HG03571 (cell line): ENCODE measurements around the gene NSD1.
A peak's percentile ranks its signal among the peaks of the same experiment; 100 is the strongest.

Experiments
- ATAC-seq: cut with Tn5 transposase; IDR thresholded peaks from one replicate; pipeline ENCODE4 v1.9.1; 2021; ENCODE audit not compliant: unreplicated experiment

Gene NSD1, protein sequence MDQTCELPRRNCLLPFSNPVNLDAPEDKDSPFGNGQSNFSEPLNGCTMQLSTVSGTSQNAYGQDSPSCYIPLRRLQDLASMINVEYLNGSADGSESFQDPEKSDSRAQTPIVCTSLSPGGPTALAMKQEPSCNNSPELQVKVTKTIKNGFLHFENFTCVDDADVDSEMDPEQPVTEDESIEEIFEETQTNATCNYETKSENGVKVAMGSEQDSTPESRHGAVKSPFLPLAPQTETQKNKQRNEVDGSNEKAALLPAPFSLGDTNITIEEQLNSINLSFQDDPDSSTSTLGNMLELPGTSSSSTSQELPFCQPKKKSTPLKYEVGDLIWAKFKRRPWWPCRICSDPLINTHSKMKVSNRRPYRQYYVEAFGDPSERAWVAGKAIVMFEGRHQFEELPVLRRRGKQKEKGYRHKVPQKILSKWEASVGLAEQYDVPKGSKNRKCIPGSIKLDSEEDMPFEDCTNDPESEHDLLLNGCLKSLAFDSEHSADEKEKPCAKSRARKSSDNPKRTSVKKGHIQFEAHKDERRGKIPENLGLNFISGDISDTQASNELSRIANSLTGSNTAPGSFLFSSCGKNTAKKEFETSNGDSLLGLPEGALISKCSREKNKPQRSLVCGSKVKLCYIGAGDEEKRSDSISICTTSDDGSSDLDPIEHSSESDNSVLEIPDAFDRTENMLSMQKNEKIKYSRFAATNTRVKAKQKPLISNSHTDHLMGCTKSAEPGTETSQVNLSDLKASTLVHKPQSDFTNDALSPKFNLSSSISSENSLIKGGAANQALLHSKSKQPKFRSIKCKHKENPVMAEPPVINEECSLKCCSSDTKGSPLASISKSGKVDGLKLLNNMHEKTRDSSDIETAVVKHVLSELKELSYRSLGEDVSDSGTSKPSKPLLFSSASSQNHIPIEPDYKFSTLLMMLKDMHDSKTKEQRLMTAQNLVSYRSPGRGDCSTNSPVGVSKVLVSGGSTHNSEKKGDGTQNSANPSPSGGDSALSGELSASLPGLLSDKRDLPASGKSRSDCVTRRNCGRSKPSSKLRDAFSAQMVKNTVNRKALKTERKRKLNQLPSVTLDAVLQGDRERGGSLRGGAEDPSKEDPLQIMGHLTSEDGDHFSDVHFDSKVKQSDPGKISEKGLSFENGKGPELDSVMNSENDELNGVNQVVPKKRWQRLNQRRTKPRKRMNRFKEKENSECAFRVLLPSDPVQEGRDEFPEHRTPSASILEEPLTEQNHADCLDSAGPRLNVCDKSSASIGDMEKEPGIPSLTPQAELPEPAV (N-terminal part only)

DNA sequence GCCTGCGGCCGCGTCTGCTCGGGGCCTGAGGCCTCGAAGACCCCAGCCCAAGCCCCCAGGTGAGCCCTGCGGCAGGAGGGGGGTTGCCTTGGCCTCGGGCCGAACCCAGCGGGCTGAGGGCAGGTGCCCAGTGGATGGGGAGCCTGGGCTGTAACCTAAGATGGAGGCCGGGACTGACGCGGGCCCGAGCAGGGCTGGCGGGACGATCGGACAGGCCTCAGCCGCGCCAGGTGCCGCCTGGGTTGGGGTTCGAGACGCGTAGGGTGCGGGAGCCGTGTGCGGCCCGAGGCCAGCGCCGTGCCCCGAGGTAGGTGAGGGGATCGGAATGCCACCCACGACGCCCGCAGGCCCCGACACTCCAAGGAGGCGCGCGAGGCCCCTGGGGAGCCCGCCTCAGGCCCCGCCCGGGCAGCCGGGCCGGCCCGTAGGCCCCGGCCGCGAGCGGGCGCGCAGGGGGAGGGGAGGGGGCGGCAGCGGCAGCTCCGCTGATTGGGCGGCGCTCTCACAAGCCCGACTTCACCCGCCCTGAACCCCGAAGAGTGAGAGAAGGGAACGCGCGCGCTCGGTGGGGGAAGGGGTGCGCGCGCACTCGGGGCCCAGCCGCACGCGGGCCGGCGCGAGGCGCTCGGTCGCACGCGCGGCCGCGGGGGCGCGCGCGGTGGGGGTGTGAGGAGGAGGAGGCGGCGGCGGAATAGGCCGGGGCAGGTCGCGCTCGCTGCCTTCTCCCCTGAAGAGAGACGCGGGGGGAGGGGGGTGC lies at the start of gene NSD1:
Gene NSD1 (plus strand): TSS at position 678 of the 757 bp plus-strand sequence. CDS start 1,331 bp downstream, outside the sequence.
- ATAC-seq: peak; percentile 48

DNA sequence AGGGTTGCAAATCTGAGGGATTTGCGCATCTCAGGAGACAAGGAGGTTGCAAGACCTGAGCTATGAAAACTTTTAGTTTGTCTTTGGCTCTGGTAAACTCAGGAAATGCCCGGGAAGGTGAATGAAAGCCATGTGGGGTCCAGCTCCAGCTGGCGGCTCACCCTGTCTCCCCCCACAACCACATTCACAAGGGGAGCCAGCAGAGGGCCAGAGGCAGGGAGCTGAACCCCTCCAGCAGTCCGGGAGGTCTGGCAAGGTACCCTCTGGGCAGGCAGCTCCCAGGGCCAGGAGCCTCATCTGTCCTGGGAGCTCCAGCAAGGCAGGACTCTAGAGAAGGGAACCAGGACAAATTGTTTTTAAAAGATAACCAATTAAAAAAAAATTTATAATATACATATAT lies 49.4 kb upstream of the NSD1 start:
- no peak for ATAC-seq

DNA sequence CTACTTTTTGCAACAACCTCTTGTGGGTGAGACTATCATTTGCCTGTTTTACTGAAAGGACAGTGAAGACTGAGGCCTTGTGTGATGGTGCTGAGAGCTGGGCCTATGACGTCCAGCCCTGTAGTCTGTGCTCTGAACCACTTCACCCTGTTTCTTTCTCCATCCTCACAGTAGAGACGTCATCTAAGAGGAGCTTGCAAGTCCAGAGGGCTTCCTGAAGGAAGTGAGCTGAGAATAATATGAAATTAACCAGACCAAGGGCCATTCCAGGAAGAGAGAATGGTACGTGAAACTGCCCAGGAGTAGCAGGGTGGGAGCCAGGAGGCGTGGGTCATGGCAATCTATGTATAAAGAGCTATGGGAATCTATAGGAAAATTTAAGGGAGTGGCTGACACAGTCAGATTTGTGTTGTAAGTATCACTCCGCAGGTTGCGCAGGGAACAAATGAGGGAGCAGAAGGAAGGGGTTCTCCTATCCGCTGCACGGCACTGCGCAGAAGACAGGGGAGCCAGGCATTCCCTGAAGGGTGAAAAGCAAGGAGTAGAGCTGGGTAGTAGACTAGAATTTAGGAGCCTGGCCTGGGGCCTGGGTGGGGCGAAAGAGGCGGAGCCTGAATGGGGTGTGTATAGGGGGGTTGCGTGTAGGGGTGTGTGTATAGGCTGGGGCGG lies 47.5 kb upstream of the NSD1 start:
- ATAC-seq: no peak

DNA sequence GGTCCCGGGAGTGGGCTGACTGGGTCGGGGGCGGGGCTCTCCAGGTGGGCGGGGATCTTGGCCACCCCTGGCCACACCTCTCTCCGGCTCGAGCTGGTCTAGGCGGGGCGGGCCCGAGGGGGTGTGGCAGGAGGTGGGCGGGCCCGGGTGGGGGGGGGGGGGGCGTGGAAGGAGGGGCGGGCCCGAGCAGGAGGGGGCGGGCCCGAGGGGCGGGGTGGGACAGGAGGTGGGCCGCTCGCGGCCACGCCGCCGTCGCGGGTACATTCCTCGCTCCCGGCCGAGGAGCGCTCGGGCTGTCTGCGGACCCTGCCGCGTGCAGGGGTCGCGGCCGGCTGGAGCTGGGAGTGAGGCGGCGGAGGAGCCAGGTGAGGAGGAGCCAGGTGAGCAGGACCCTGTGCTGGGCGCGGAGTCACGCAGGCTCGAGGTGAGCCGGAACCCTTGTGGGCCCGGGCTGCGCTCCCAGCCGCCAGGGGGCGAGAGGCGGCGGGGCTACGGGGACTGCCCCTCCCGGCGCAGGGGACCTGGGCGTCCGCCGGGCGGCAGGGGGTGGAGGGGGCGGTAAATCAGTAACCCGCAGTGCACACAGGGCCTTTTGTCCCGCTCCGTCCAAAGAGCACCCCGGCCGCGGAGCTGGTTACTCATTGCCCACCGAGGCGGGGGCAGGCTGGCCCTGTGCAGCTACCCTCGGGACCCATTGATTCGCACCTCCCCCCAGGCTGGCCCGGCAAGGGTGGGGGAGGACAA lies 46.7 kb upstream of the NSD1 start, which contains the start of gene FGFR4:
Gene FGFR4 (plus strand): TSS at position 262 of the 744 bp plus-strand sequence. CDS start 2,688 bp downstream, outside the sequence.
- ATAC-seq: peak; percentile 65

DNA sequence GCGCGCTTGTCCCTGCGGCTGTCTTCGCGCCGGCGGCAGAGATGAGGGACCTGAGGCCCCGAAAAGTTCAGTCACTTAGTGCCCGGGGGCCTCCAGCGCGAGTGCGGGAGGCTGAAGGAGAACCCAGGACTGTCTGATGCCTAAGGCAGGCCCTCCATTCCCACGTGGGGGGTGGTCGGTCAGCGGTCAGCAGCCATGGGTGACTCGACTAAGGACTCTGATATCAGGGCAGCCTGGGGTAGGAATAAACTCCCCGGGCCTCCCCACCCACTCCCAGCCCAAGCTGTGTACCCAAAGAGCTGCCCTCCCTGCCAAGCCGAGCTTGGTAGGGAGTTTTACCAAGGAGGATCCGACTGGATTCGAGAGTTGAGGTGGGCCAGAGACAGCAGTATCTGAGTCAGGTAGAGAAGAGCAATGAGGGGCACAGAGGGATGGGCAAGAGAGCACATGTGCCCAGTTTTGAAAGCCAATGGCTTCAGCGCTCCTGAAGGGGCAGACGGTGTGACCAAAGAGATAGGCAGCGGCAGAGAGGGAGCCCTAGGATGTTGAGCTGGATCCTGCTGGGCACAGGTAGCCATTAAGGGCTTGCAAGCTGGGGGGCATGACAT lies 46.1 kb upstream of the NSD1 start:
- ATAC-seq: no peak

DNA sequence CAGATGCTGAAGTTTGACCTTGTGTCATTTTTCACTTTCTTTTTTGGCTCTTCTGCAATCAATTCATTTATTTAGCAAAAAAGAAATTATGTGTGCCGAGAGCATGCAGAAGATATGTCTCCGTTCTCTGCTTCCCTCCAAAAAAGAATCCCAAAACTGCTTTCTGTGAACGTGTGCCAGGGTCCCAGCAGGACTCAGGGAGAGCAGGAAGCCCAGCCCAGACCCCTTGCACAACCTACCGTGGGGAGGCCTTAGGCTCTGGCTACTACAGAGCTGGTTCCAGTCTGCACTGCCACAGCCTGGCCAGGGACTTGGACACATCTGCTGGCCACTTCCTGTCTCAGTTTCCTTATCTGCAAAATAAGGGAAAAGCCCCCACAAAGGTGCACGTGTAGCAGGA lies 44.4 kb upstream of the NSD1 start:
- no peak for ATAC-seq

DNA sequence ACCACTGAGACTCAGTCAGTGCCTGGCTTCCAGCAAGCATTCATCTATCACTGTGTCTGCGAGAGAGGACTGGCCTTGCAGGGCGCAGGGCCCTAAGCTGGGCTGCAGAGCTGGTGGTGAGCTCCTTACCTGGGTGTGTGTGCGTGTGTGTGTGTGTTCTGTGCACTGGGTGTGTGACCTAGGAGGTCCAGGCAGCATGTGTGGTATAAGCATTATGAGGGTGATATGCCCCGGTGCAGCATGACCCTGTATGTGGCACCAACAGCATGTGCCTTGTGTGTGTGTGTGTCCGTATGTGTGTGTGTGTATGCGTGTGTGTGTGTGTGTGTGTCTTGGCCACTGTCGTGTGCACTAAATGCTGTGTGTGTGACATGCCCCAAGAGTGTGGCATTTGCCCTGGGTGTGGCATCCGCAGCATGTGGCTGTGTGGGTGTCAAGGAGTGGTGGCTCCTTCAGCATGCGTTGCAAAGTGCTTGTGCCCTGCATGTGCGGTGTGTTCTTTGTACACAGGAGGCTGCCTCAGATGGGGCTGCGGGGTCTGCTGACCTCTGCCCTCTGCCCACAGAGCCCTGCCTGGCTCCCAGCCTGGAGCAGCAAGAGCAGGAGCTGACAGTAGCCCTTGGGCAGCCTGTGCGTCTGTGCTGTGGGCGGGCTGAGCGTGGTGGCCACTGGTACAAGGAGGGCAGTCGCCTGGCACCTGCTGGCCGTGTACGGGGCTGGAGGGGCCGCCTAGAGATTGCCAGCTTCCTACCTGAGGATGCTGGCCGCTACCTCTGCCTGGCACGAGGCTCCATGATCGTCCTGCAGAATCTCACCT lies 43.5 kb upstream of the NSD1 start:
- ATAC-seq: no peak

DNA sequence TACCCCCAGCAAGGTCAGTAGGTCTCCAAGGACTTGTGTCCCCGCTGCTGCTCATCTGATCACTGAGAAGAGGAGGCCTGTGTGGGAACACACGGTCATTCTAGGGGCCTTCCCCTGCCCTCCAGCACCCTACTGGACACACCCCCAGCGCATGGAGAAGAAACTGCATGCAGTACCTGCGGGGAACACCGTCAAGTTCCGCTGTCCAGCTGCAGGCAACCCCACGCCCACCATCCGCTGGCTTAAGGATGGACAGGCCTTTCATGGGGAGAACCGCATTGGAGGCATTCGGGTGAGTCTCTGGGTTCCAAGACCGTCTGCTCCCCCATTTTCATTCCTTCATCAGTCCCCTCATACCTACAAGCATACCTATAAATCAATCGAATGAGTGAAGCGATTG lies 42.8 kb upstream of the NSD1 start:
- ATAC-seq: no peak

DNA sequence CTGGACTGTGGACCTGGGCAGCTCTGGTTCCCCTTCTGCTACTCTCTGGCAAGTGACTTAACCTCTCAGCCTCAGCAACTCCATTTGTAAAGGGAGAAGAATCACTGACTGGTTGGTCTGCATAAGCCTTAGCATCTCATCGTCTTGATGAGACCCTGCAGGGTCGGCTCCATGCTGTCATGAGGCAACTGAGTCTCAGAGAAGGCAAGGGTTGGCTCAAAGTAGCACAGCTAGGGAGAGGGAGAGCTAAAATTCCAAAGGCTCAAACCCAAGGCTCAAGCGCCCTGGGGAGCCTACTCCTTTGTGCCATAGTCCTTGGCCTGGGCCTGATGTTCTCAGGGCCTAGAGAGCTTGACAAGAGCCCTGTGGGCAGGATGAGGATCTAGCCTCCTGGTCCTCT lies 42.3 kb upstream of the NSD1 start:
- ATAC-seq: no peak

DNA sequence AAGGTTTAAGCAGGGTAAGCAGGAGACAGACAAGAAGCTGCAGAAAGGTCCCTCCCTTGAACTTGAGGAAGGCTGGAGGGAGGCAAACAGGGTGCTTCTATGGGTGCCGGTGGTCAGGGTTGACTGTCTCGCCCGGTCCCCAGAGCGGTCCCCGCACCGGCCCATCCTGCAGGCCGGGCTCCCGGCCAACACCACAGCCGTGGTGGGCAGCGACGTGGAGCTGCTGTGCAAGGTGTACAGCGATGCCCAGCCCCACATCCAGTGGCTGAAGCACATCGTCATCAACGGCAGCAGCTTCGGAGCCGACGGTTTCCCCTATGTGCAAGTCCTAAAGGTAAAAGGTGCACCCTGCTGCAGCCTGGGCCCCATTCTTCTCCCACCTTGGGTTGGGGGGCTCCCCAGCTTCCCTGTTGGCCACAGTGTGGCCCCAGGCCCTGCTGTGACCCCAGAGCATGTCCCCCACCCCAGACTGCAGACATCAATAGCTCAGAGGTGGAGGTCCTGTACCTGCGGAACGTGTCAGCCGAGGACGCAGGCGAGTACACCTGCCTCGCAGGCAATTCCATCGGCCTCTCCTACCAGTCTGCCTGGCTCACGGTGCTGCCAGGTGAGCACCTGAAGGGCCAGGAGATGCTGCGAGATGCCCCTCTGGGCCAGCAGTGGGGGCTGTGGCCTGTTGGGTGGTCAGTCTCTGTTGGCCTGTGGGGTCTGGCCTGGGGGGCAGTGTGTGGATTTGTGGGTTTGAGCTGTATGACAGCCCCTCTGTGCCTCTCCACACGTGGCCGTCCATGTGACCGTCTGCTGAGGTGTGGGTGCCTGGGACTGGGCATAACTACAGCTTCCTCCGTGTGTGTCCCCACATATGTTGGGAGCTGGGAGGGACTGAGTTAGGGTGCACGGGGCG lies 41.1 kb upstream of the NSD1 start:
- no peak for ATAC-seq

DNA sequence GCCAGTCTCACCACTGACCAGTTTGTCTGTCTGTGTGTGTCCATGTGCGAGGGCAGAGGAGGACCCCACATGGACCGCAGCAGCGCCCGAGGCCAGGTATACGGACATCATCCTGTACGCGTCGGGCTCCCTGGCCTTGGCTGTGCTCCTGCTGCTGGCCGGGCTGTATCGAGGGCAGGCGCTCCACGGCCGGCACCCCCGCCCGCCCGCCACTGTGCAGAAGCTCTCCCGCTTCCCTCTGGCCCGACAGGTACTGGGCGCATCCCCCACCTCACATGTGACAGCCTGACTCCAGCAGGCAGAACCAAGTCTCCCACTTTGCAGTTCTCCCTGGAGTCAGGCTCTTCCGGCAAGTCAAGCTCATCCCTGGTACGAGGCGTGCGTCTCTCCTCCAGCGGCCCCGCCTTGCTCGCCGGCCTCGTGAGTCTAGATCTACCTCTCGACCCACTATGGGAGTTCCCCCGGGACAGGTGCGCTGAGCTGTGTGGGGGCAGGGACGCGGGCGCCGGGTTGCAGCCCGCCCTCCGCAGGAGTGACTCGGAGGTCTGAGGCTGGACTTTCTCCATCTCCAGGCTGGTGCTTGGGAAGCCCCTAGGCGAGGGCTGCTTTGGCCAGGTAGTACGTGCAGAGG lies 40.4 kb upstream of the NSD1 start:
- ATAC-seq: no peak

DNA sequence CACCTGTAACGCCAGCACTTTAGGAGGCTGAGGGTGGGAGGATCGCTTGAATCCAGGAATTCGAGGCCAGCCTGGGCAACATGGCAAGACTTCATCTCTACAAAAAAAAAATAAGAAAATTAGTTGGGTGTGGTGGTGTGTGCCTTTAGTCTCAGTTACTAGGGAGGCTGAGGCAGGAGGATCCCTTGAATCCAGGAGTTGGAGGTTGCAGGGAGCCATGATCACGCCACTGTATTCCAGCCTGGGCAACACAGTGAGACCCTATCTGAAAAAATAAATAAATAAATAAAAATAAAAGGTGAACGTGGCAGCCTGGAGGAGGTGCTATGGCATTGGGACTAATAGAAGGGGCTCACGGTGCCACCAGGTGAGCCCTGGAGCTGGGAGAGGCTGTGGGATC lies 39.8 kb upstream of the NSD1 start:
- ATAC-seq: no peak

DNA sequence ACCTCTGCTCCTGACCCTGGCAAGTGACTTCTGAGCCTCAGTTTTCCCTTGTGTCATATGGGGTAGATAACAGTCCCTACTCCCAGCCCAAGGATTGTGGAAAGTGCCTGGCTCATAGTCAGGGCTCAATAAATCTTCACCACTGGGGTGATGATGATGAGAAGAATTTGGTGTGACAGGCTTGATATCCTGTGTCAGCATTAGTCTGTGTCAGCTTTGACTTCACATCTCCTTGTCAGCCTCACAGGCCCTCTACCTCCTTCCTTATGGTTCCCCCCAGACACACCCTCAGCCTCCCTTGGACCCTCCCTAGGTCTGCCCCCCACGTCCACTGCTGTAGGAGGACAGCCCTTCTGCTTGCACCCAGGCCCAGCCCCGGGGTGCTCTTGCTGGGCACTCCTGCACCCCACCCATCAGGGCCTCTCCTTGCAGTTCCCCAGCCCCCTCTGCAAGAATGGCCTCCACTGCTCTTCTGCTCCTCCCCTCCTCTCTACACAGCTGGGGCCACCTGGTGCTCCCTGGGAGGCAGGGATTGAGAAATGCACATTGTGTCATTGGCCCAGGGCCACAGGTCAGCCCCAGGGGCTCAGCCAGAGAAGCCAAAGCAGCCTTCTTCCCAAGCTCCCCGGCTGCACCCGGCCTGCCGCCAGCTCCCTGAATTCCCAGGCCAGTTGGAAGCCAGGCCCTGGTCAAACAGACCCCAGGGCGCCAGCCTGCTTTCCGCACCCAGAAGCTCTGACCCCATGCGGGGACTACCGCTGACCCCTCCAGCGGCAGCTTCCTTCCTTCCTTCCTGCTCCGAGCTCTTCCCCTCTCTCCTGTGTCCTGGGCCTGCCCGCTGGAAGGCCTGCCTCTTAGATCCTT lies 39.1 kb upstream of the NSD1 start:
- ATAC-seq: no peak

DNA sequence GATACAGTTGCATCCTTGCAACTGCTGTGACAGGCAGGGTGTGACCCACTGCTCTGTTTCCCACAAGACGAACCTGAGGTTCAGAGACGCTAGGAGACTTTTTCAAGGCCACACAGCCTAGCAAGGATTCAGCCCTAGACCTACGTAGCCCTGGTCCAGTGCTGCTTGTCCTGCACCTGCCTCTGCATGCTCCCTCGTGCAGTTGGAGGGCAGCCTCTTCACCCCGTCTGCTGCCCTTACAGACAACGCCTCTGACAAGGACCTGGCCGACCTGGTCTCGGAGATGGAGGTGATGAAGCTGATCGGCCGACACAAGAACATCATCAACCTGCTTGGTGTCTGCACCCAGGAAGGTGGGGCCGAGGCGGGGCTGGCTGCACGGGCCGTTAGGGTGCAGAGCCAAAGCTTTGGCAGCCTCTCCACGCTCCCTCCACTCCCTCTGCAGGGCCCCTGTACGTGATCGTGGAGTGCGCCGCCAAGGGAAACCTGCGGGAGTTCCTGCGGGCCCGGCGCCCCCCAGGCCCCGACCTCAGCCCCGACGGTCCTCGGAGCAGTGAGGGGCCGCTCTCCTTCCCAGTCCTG lies 38.4 kb upstream of the NSD1 start:
- ATAC-seq: no peak
